ENCODE results near the gene SLC26A6. TPM values are rescaled to one million over a fixed set of nuclear protein-coding genes. Genes with fewer than 3 reads are reported as not detected.

SLC26A6 gene
- total and polyA plus RNA-seq, 2 of the 13 experiments (the other 11 are each of a cell fraction or from before 2014, with no cell fraction given) = 40.7 to 184 TPM

DNA sequence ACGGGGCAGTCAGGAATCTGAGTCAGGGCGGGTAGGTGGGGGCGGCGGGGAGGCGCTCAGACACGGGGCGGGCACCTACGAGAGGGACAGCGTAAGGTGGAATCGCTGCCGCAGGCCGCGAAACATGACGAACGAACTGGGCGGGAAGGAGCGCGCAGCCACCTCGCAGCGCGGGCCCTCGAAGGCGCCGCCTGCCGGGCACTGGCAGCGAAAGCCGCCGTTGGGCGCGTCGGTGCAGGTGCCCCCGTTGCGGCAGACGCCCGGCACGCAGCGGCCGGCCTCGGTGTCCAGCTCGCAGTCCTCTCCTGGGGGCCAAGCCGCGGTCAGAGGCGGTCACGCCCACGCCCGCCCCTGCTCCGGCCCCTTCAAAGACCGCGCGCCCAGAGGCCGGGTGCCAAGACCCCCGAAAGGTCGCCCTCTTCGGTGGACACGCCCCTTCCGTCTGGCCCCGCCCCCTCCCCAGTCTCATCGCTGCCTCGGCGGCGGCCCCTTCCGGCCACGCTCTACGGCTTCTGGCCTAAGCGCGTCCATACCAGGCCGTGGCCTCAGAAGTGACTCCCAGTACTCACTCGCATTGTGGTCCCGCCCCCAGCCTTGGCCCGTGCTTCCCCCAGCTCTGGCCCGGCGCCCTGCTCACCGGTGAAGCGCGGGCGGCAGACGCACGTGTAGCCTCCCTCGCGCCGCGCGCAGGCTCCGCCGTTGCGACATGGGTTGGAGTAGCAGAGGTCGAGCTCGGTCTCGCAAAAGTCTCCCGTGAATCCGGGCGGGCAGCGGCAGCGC lies 21.0 kb upstream of the SLC26A6 start (continued):
- no peak for TF ChIP-seq ZBTB20 (CRISPR knock-in tag; IDR thresholded peaks at IDR 0.05; ENCODE audit: borderline replicate concordance, low read depth)
- TF ChIP-seq NKX3-1 (CRISPR knock-in tag; IDR thresholded peaks at IDR 0.05) = no peak
- TF ChIP-seq ISX (CRISPR knock-in tag; conservative IDR thresholded peaks at IDR 0.05) = no peak
- TF ChIP-seq, protein P1, sequence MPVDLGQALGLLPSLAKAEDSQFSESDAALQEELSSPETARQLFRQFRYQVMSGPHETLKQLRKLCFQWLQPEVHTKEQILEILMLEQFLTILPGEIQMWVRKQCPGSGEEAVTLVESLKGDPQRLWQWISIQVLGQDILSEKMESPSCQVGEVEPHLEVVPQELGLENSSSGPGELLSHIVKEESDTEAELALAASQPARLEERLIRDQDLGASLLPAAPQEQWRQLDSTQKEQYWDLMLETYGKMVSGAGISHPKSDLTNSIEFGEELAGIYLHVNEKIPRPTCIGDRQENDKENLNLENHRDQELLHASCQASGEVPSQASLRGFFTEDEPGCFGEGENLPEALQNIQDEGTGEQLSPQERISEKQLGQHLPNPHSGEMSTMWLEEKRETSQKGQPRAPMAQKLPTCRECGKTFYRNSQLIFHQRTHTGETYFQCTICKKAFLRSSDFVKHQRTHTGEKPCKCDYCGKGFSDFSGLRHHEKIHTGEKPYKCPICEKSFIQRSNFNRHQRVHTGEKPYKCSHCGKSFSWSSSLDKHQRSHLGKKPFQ (CRISPR knock-in tag; IDR thresholded peaks at IDR 0.05; ENCODE audit: insufficient replicate concordance) = no peak
- TF ChIP-seq, protein P2, sequence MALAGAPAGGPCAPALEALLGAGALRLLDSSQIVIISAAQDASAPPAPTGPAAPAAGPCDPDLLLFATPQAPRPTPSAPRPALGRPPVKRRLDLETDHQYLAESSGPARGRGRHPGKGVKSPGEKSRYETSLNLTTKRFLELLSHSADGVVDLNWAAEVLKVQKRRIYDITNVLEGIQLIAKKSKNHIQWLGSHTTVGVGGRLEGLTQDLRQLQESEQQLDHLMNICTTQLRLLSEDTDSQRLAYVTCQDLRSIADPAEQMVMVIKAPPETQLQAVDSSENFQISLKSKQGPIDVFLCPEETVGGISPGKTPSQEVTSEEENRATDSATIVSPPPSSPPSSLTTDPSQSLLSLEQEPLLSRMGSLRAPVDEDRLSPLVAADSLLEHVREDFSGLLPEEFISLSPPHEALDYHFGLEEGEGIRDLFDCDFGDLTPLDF (CRISPR knock-in tag; IDR thresholded peaks at IDR 0.05) = peak; percentile 44; the same call in 1 of the 2 replicates
- TF ChIP-seq KAT7 (CRISPR knock-in tag; IDR thresholded peaks at IDR 0.05; ENCODE audit: borderline replicate concordance) = no peak
- 0 out of 2 replicates have a peak, but pooled peaks have one; percentile 61 for TF ChIP-seq ZSCAN20 (CRISPR knock-in tag; IDR thresholded peaks at IDR 0.05; ENCODE audit: borderline replicate concordance)
- peak; percentile 27; the same call in 1 of the 2 replicates for TF ChIP-seq SP5 (CRISPR knock-in tag; IDR thresholded peaks at IDR 0.05; ENCODE audit: borderline replicate concordance, low read depth)
- TF ChIP-seq, protein P3, sequence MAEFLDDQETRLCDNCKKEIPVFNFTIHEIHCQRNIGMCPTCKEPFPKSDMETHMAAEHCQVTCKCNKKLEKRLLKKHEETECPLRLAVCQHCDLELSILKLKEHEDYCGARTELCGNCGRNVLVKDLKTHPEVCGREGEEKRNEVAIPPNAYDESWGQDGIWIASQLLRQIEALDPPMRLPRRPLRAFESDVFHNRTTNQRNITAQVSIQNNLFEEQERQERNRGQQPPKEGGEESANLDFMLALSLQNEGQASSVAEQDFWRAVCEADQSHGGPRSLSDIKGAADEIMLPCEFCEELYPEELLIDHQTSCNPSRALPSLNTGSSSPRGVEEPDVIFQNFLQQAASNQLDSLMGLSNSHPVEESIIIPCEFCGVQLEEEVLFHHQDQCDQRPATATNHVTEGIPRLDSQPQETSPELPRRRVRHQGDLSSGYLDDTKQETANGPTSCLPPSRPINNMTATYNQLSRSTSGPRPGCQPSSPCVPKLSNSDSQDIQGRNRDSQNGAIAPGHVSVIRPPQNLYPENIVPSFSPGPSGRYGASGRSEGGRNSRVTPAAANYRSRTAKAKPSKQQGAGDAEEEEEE (CRISPR knock-in tag; IDR thresholded peaks at IDR 0.05; ENCODE audit: borderline replicate concordance) = no peak
- TF ChIP-seq ZBTB7A (CRISPR knock-in tag; IDR thresholded peaks at IDR 0.05) = peak; percentile 54; the same call in 1 of the 2 replicates
- TF ChIP-seq, protein P4, sequence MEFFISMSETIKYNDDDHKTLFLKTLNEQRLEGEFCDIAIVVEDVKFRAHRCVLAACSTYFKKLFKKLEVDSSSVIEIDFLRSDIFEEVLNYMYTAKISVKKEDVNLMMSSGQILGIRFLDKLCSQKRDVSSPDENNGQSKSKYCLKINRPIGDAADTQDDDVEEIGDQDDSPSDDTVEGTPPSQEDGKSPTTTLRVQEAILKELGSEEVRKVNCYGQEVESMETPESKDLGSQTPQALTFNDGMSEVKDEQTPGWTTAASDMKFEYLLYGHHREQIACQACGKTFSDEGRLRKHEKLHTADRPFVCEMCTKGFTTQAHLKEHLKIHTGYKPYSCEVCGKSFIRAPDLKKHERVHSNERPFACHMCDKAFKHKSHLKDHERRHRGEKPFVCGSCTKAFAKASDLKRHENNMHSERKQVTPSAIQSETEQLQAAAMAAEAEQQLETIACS (CRISPR knock-in tag; IDR thresholded peaks at IDR 0.05) = peak; percentile 35; the same call in 1 of the 2 replicates
- peak; percentile 46; the same call in 1 of the 2 replicates for TF ChIP-seq SP4 (CRISPR knock-in tag; IDR thresholded peaks at IDR 0.05)
- no peak for TF ChIP-seq HOXD1 (CRISPR knock-in tag; IDR thresholded peaks at IDR 0.05)
- TF ChIP-seq, protein P5, sequence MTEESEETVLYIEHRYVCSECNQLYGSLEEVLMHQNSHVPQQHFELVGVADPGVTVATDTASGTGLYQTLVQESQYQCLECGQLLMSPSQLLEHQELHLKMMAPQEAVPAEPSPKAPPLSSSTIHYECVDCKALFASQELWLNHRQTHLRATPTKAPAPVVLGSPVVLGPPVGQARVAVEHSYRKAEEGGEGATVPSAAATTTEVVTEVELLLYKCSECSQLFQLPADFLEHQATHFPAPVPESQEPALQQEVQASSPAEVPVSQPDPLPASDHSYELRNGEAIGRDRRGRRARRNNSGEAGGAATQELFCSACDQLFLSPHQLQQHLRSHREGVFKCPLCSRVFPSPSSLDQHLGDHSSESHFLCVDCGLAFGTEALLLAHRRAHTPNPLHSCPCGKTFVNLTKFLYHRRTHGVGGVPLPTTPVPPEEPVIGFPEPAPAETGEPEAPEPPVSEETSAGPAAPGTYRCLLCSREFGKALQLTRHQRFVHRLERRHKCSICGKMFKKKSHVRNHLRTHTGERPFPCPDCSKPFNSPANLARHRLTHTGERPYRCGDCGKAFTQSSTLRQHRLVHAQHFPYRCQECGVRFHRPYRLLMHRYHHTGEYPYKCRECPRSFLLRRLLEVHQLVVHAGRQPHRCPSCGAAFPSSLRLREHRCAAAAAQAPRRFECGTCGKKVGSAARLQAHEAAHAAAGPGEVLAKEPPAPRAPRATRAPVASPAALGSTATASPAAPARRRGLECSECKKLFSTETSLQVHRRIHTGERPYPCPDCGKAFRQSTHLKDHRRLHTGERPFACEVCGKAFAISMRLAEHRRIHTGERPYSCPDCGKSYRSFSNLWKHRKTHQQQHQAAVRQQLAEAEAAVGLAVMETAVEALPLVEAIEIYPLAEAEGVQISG (CRISPR knock-in tag; IDR thresholded peaks at IDR 0.05) = peak; percentile 34; the same call in 1 of the 2 replicates
- TF ChIP-seq, protein P6, sequence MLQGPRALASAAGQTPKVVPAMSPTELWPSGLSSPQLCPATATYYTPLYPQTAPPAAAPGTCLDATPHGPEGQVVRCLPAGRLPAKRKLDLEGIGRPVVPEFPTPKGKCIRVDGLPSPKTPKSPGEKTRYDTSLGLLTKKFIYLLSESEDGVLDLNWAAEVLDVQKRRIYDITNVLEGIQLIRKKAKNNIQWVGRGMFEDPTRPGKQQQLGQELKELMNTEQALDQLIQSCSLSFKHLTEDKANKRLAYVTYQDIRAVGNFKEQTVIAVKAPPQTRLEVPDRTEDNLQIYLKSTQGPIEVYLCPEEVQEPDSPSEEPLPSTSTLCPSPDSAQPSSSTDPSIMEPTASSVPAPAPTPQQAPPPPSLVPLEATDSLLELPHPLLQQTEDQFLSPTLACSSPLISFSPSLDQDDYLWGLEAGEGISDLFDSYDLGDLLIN (CRISPR knock-in tag; IDR thresholded peaks at IDR 0.05; ENCODE audit: borderline replicate concordance) = 0 out of 2 replicates have a peak, but pooled peaks have one; percentile 40
- peak; percentile 71 for TF ChIP-seq ZNF777 (CRISPR knock-in tag; IDR thresholded peaks at IDR 0.05)
- TF ChIP-seq ETV5 (CRISPR knock-in tag; IDR thresholded peaks at IDR 0.05; ENCODE audit: borderline replicate concordance) = peak; percentile 69; the same call in 1 of the 2 replicates

Data from HepG2 (cell line).